Activated CD4-positive, alpha-beta T cell treated with anti-CD3 and anti-CD28 coated beads, Interleukin-2, amount 50 U/mL, for 1 hour (primary cell): ENCODE data around the gene AOX1.
"Not testable (repeated sequence)": the region's sequence is repeated elsewhere in the genome, so short reads cannot be mapped to it uniquely, and the experiment has no call there.

Source experiments
- DNase-seq: peaks from one replicate; pipeline ENCODE4 v3.0.0-alpha.2; 2020

AOX1 gene

GRCh38 chr2:200585730-200586643 lies at the start of gene AOX1:
Gene AOX1 (plus strand): TSS chr2:200586014. CDS start chr2:200586109, 95 bp downstream.
- DNase-seq = peak; percentile 3

DNA sequence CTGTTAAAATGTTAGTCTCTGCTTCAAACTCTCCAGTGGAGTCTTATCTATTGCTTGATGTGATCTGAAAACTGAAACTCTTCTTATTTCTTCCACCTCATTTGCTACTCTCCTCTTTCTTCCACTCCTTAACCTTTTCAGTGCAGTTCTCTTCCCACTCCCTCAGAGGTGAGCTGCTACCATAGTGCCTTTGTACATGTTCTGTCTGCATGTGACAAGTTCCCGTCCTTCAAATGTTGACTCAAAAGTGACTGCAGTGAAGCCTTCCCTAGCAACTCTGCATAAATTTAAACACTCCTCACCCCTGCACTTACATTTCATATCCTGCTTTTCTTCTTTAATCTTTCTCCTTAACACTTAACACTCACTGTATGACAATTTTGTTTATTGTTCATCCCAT lies 47.7 kb upstream of the AOX1 start:
- DNase-seq = no peak

DNA sequence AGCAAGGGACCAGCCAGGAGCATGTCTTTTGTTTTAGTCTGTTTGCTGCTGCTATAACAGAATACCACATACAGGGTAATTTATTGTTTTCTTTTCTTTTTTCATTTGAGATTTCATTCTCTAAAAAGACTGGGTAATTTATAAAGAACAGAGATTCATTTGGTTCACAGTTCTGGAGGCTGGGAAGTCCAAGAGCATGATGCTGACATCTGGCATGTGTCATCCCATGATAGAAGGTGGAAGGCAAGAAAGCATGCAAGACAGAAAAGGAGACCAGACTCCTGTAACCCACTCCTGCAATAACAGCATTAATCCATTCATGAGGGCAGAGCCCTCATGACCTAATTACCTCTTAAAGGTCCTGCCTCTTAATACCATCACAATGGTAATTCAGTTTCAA lies 45.0 kb upstream of the AOX1 start:
- no peak for DNase-seq

DNA sequence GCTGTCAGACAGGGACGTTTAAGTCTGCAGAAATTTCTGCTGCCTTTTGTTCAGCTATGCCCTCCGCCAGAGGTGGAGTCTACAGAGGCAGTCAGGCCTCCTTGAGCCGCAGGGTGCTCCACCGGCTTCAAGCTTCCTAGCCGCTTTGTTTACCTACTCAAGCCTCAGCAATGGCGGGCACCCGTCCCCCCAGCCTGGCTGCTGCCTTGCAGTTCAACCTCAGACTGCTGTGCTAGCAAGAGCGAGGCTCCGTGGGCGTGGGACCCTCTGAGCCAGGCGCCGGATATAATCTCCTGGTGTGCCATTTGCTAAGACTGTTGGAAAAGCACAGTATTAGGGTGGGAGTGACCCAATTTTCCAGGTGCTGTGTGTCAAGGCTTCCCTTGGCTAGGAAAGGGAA lies 19.2 kb upstream of the AOX1 start:
- not testable (repeated sequence) for DNase-seq

DNA sequence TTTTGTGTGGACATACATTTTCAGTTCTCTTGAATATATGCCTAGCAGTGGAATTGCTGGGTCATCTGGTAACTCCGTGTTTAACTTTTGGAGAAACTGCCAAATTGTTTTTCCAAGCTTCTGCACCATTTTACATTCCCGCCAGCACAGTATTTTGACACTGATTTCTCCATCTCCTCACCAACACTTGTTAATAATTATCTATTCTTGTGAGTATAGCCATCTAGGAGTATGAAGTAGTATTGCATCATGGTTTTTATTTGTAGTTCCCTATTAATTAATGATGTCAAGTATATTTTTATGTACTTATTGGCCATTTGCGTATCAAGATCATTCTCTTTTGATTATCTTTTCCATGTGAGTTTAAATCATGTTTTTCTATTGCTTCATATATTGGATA lies 17.9 kb upstream of the AOX1 start:
- no peak for DNase-seq

DNA sequence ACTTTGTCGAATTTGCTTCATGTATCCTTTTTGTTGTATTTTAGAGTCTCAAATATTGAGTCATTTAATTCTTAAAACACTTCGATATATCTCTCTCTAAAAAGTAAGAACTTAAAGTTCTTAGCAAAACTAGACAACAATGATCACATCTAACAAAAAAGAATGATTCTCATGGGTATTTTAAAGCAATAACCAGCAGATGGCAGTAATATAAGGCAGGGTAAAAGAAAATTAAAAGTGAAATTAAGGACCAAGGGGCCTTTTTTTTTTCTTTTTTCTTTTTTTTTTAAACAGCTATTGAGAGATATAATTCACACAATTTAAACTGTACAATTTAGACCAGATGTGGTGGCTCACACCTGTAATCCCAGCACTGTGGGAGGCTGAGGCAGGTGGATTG lies 9.9 kb upstream of the AOX1 start:
- no peak for DNase-seq

- no peak for DNase-seq
Observed at GRCh38 chr2:200577027-200577426, 8.8 kb upstream of the AOX1 start.

DNA sequence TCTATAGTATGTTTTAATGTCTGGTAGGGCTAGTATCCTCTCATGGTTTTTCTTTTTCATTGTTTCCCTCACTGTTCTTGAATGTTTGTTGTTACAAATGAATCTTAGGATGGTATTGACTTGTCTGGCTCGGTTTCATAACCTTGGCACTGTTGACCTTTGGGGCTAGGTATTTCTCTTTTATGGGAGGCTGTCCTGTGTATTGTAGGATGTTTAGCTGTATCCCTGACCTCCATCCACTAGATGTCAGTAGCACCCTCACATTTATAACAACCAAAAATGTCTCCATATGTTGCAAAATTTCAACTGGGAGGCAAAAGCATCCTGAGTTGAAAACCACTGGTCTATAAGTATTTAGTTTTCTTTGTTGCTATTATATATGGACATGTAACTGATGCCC lies 7.0 kb upstream of the AOX1 start:
- DNase-seq = no peak

- DNase-seq = no peak
Observed at GRCh38 chr2:200584639-200585038, 1.2 kb upstream of the AOX1 start.

DNA sequence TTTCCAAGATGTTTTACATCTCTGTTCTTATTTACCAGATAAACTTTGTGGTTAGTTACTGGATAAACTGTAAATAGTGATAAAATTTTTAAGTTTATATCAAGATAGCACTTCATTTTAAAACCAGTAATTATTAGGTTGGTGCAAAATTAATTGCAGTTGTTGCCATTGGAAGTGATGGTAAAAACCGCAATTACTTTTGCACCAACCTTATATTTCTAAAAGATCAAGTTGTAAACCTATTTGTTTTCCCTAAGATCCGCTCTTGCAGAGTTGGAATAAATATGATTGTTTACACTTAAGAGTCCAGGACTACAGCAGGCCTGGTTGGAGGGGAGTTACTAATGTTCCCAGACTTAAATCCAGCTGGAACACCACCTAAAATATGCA lies 479 bp upstream of the AOX1 start:
- DNase-seq = no peak

DNA sequence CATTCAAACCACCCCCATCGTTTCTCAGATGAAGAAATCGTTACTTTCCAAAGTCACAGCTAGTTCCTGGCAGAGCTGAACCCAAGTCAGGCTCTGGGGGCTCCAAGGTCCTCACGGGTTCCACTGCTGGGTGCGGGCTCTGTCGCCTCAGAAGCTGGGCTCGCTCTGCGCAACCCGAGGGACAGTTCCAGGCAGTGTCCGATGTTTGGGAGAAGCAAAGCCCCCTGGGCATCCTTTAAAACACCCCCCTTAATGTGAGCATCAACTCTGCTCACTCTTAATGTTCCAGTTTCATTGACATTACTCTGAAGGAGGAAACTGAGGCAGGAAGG lies 796 bp downstream of the AOX1 start:
- DNase-seq = no peak

GRCh38 chr2:200587007-200587616 lies 1.3 kb downstream of the AOX1 start:
- no peak for DNase-seq

GRCh38 chr2:200588076-200588678 lies 2.4 kb downstream of the AOX1 start:
- DNase-seq = no peak

DNA sequence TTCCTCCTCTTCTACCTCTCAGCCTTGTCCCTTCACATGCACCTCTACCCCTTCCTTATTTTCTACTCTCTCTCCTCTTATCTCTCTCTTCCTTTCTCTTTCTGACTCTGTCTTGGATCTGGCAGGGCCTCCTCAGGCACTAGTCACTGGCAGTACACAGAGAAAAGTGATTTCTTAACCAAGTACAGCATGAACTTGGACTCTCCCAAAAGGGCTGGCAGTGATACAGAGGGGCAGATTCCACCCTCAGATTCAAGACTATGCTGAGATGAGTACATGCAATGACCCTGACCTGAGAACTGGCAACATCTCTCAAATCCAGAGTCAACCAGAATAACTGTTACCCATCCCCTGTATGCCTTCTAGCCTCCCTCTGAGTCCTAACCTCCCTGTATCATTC lies 4.3 kb downstream of the AOX1 start:
- no peak for DNase-seq

DNA sequence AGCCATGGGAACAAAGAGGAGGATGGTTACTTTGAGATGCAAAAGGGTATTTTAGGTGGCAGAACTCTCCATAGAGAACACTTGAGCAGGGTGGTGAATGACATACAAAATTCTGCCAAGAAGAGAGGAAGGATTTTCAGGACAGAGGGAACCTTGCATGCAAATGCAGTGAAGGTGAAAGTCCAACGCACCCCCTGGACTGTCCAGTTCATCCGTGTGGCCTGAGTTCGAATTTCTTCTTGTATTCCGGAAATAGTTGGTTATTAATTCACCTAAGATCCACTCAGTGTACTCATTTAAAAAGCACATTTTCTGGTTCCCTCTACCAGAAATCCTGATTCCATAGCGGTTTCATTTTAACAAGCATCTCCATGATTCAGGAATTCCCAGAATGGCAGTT lies 5.5 kb downstream of the AOX1 start:
- no peak for DNase-seq

- DNase-seq = no peak
Observed at GRCh38 chr2:200592406-200593075, 6.7 kb downstream of the AOX1 start.

DNA sequence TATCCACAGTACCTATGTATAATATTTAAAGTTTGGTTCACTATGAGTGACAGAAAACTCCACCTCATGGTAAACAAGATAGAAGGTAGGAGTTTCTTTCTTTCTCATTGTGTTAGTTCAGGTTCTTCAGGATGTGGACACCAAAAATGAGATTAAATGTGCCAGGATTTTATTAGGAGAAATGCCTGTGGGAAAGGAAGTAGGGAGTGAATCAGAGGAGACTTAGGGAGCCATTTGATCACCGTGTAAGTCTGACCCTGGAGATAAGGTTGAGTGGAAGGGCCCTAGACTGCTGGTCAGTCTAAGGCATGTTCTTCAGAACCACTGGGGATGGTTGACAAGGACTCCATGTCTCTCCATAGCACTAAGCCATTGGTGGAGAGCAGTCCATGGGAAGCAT lies 8.1 kb downstream of the AOX1 start:
- DNase-seq = no peak

DNA sequence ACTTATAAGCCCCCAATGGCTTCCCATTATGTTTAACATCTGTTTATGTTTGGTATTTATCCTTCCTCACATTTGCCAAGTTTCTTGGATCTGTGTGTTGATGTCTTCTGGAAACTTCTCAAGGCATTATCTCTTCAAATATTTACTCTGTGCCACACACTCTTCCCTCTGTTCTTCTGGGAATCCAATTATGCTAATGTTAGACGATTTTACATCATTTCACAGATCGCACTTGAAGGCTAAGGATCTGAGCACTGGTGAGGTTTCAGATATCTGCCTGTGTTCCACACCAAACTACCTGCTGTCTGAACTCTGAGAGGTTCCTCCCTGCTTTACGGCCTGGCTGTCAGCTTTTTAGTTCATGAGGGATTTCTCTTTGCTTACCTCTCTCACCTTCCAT lies 10.1 kb downstream of the AOX1 start:
- DNase-seq = no peak

GRCh38 chr2:200596774-200597570 lies 11.2 kb downstream of the AOX1 start:
- no peak for DNase-seq

DNA sequence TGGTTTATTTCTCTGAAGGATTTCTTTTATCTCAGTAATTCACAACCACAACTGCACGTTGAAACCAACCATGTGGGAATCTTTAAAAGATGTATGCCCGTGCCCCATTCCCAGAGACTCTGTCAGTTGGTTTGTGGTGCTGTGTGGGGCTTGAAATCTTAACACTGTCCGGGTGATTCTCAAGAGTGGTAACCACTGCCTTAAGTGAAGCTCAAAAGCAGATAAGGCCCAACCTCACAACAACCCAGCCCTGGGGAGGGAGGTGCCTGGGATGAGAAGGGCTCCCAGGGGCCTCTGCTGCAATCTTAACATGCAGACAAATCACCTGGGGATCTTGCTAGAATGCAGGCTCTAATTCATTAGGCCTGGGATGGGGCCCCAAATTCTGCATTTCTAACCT lies 13.4 kb downstream of the AOX1 start:
- no peak for DNase-seq

- no peak for DNase-seq
Observed at GRCh38 chr2:200600549-200601225, 14.9 kb downstream of the AOX1 start.

- no peak for DNase-seq
Observed at GRCh38 chr2:200602584-200602983, 16.8 kb downstream of the AOX1 start.
